OCI-LY7 (cell line): ENCODE measurements around the gene PSMD2. TPM values are rescaled to one million over a fixed set of nuclear protein-coding genes. Genes with fewer than 3 reads are reported as not detected.

Source experiments
- BruUV-seq: library from RNA; stranded (reverse); fragments of 400-500 nt; replicated peaks from 2 replicates; lab custom pipeline; 2021; lab: Mats Ljungman, UMichigan
- CTCF ChIA-PET: fragments of 300-600 bp; sonication (Branson Sonifier 250); formaldehyde crosslinking; loops from one replicate; lab custom pipeline; 2022; ENCODE audit warnings: antibody characterized with exemption; ENCODE audit not compliant: unreplicated experiment; lab: Charles Lee
- POLR2A ChIA-PET: fragments of 300-600 bp; sonication (Branson Sonifier 250); formaldehyde crosslinking; loops from one replicate; lab custom pipeline; 2022; ENCODE audit warnings: antibody characterized with exemption; lab: Charles Lee
- DNase-seq: peaks from one replicate; pipeline ENCODE4 v3.0.0-alpha.2; 2015; ENCODE audit warnings: low spot score
- H2AFZ ChIP-seq: fragments of 200-600 bp; sonication (generic), shearing (Covaris generic); 2 replicates; pipeline ENCODE4 v1.6.1; 2014; ENCODE audit warnings: mild to moderate bottlenecking, antibody characterized with exemption, low read length, moderate library complexity
- H3K27ac ChIP-seq: fragments of 200-600 bp; sonication (generic); 2 replicates; pipeline ENCODE4 v1.5.1; 2014; ENCODE audit warnings: mixed run types, low read depth, mild to moderate bottlenecking, moderate library complexity, low read length, inconsistent platforms; ENCODE audit not compliant: poor library complexity, severe bottlenecking
- H3K36me3 ChIP-seq: fragments of 200-600 bp; sonication (generic); 2 replicates; pipeline ENCODE4 v1.6.1; 2014; ENCODE audit warnings: mild to moderate bottlenecking, antibody characterized with exemption, low read length, moderate library complexity, mixed read lengths; ENCODE audit not compliant: insufficient read depth
- H3K4me1 ChIP-seq: fragments of 200-600 bp; sonication (generic); 2 replicates; pipeline ENCODE4 v1.5.1; 2014; ENCODE audit warnings: mild to moderate bottlenecking, low read length; ENCODE audit not compliant: insufficient read depth, poor library complexity, severe bottlenecking
- H3K4me2 ChIP-seq: fragments of 200-600 bp; sonication (generic); 2 replicates; pipeline ENCODE4 v1.6.1; 2014; ENCODE audit warnings: mild to moderate bottlenecking, low read length
- H3K4me3 ChIP-seq: fragments of 200-600 bp; sonication (generic); 2 replicates; pipeline ENCODE4 v1.5.1; 2014; ENCODE audit warnings: mild to moderate bottlenecking, low read depth, low read length; ENCODE audit not compliant: poor library complexity, severe bottlenecking
- H3K79me2 ChIP-seq: fragments of 200-600 bp; sonication (generic); 2 replicates; pipeline ENCODE4 v1.6.1; 2016; ENCODE audit warnings: low read depth, mild to moderate bottlenecking, low read length, moderate library complexity, mixed read lengths; ENCODE audit not compliant: insufficient read depth
- H3K9me2 ChIP-seq: fragments of 200-600 bp; sonication (generic); 2 replicates; pipeline ENCODE4 v1.6.1; 2016; ENCODE audit warnings: mild to moderate bottlenecking, low read length, mixed read lengths; ENCODE audit not compliant: insufficient read depth
- H3K9me3 ChIP-seq: fragments of 200-600 bp; sonication (generic); 2 replicates; pipeline ENCODE4 v1.6.1; 2014; ENCODE audit warnings: mild to moderate bottlenecking, mixed run types, low read length, mixed read lengths
- H4K20me1 ChIP-seq: fragments of 200-600 bp; sonication (generic); 2 replicates; pipeline ENCODE4 v1.6.1; 2014; ENCODE audit warnings: mild to moderate bottlenecking, antibody characterized with exemption, low read length, moderate library complexity, mixed read lengths; ENCODE audit not compliant: insufficient read depth
- CTCF ChIP-seq: fragments of 200-600 bp; sonication (generic); conservative IDR thresholded peaks from 2 replicates; pipeline ENCODE4 v1.5.1; 2014; ENCODE audit warnings: mild to moderate bottlenecking, antibody characterized with exemption, low read length, moderate library complexity, mixed read lengths
- EZH2phosphoT487 ChIP-seq: fragments of 200-600 bp; sonication (generic); IDR thresholded peaks from 2 replicates; pipeline ENCODE4 v1.6.1; 2018; ENCODE audit warnings: low read depth, borderline replicate concordance, mild to moderate bottlenecking, mixed run types, antibody characterized with exemption, low read length, moderate library complexity, mixed read lengths
- intact Hi-C: fragments of 100-400 bp; cut with micrococcal nuclease; formaldehyde crosslinking; loops from one replicate; pipeline ENCODE4 v1.10.0; 2022; ENCODE audit not compliant: unreplicated experiment
- total RNA-seq, 2 experiments: library from RNA; depleted of rRNA in 1 of 2; stranded (reverse); fragments of >200 nt in 1 of 2; shearing (Covaris generic) in 1 of 2; gene quantifications; 2 replicates each; pipeline ENCODE4 v1.2.3, GENCODE V29; 2014 to 2022

The PSMD2 gene
- total RNA-seq, 2 experiments from 2014 or later = 158 to 219 TPM

- BruUV-seq = no TSS peak
- Histone ChIP-seq H3K4me3 (no peak overlapping the region), H3K4me1 (no peaks in the 10 kb centered on the region), H3K27ac (no peak overlapping the region), H3K9me3 (no peaks in the 10 kb centered on the region), H3K4me2 (no peak overlapping the region), H3K79me2 (no peaks in the 10 kb centered on the region), H3K9me2 (no peaks in the 10 kb centered on the region), H2AFZ (no peak overlapping the region), H3K36me3 (no peaks in the 10 kb centered on the region), H4K20me1 (no peaks in the 10 kb centered on the region)
- ChIA-PET POLR2A (interaction anchor here (0.6 kb wide), 1 partner anchor 76 kb away, joined by 3 read pairs; no protein-coding TSS in a partner anchor), CTCF (no interaction called here)
- TF ChIP-seq EZH2phosphoT487 (no peak), CTCF (no peak)
- intact Hi-C loops = no loop called here
- DNase-seq = no peak
These were observed 42.9 kb downstream of the PSMD2 start for GRCh38 chr3:184341925-184342324.

- ChIA-PET CTCF (interaction anchor here (0.6 kb wide), 1 partner anchor 25 kb away, joined by 3 read pairs; no protein-coding TSS in a partner anchor), POLR2A (no interaction called here)
- no peak for DNase-seq
- Histone ChIP-seq H2AFZ (no peak overlapping the region), H3K4me1 (no peaks in the 10 kb centered on the region), H3K9me3 (no peaks in the 10 kb centered on the region), H3K79me2 (no peaks in the 10 kb centered on the region), H3K9me2 (no peaks in the 10 kb centered on the region), H3K4me3 (no peak overlapping the region), H3K27ac (no peak overlapping the region), H3K4me2 (no peak overlapping the region), H4K20me1 (no peaks in the 10 kb centered on the region), H3K36me3 (no peaks in the 10 kb centered on the region)
- TF ChIP-seq EZH2phosphoT487 (no peak), CTCF (no peak)
- no TSS peak for BruUV-seq
- intact Hi-C loops = no loop called here
These were observed 44.3 kb downstream of the PSMD2 start for GRCh38 chr3:184343200-184343876.
